ENCODE data around the gene GABRB2. TPM values are rescaled to one million over a fixed set of nuclear protein-coding genes. Genes with fewer than 3 reads are reported as not detected.

GABRB2 gene
- total RNA-seq, 1 experiment from 2014 or later: not detected

DNA sequence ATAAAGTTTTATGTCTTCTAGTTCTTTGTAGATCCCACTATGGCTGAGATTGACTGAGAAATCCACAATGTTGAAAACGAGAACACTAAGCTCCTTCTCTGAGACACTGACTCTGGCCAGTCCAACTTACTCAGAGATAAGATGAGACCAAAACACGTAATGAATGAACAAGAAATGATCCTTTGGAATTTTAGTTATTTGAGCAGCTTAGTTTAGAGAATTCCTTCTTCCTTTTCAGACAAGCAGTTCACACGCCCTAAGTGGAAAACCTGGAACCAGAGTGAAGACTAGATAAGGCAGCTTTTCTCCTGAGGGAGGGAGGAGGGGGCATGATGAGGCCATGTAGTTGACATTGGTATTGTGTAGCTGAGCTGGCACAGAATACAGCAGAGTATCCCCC is 139.6 kb downstream of the GABRB2 start:
- Mint-ChIP-seq H3K36me3 (ENCODE audit: insufficient read depth, unreplicated experiment) (no peaks in the 10 kb centered on the region), H3K4me3 (ENCODE audit: unreplicated experiment) (no peak overlapping the region), H3K9me3 (ENCODE audit: unreplicated experiment) (no peaks in the 10 kb centered on the region), H3K4me1 (ENCODE audit: insufficient read depth, unreplicated experiment) (peaks cover 7% of the 10 kb centered on the region), H3K27ac (ENCODE audit: low read depth, unreplicated experiment) (no peak overlapping the region), H3K27me3 (ENCODE audit: insufficient read depth, unreplicated experiment) (peaks cover 30% of the 10 kb centered on the region)
- no TSS peak for BruUV-seq (replicated peaks)
- DNase-seq (ENCODE audit: unreplicated experiment): no peak
- intact Hi-C loops (cut with micrococcal nuclease): no loop called here
- TF ChIP-seq, protein P1, sequence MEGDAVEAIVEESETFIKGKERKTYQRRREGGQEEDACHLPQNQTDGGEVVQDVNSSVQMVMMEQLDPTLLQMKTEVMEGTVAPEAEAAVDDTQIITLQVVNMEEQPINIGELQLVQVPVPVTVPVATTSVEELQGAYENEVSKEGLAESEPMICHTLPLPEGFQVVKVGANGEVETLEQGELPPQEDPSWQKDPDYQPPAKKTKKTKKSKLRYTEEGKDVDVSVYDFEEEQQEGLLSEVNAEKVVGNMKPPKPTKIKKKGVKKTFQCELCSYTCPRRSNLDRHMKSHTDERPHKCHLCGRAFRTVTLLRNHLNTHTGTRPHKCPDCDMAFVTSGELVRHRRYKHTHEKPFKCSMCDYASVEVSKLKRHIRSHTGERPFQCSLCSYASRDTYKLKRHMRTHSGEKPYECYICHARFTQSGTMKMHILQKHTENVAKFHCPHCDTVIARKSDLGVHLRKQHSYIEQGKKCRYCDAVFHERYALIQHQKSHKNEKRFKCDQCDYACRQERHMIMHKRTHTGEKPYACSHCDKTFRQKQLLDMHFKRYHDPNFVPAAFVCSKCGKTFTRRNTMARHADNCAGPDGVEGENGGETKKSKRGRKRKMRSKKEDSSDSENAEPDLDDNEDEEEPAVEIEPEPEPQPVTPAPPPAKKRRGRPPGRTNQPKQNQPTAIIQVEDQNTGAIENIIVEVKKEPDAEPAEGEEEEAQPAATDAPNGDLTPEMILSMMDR (IDR thresholded peaks at IDR 0.05; ENCODE audit: unreplicated experiment): no peak
- ChIA-PET CTCF (no interaction called here), POLR2A (no interaction called here)

DNA sequence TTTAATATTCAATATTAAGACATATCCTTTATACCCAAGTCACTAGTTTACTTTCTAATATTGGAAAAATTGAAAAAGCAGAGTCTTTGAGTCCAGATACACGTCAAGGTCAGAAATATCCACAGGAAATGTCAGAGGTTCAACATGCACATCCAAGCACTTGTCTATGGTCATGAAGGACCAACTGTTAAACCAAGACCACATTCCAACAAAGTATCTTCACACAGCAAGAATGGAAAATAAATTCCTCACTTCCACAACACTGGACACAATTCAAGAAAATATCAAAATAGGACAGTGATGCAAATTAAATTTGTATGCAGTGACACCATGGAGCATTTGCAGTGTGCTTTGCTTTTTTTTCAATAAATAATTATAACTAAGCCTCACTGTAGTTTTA is 142.5 kb downstream of the GABRB2 start:
- POLR2A ChIA-PET: interaction anchor here (1.1 kb wide), 1 partner anchor 7 kb away, joined by 3 read pairs; no protein-coding TSS in a partner anchor
- H3K36me3 Mint-ChIP-seq (ENCODE audit: insufficient read depth, unreplicated experiment): no peaks in the 10 kb centered on the region
- no peaks in the 10 kb centered on the region for H3K9me3 Mint-ChIP-seq (ENCODE audit: unreplicated experiment)
- H3K27ac Mint-ChIP-seq (ENCODE audit: low read depth, unreplicated experiment): no peak overlapping the region
- no TSS peak for BruUV-seq (replicated peaks)
- CTCF ChIA-PET: no interaction called here
- TF ChIP-seq, protein P1 (IDR thresholded peaks at IDR 0.05; ENCODE audit: unreplicated experiment): no peak
- no peaks in the 10 kb centered on the region for H3K4me1 Mint-ChIP-seq (ENCODE audit: insufficient read depth, unreplicated experiment)
- no peak overlapping the region for H3K4me3 Mint-ChIP-seq (ENCODE audit: unreplicated experiment)
- intact Hi-C loops (cut with micrococcal nuclease): loop anchor here (2.0 kb wide), 1 partner anchor 19 kb away; no protein-coding TSS in a partner anchor
- no peak for DNase-seq (ENCODE audit: unreplicated experiment)
- peaks cover 53% of the 10 kb centered on the region for H3K27me3 Mint-ChIP-seq (ENCODE audit: insufficient read depth, unreplicated experiment)

DNA sequence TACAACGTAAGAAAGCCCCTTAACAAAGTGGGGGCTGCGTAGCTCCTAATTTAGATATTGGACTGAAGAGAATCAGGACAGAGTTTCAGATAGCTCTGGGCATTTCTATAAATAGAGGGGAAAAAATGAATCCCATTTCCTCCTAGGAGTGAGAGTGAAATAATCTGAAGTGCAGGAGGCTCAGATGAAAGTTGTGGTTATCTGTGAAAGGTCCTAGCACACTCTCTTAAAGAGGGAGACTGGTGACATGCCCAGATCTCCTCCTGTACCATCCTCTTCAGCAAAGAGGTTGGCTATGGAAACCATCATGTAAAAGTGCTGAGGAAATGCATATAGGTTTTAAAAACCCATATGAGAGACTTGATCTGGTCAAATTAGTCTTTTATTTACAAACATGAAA is 143.4 kb downstream of the GABRB2 start:
- BruUV-seq (replicated peaks): no TSS peak
- Mint-ChIP-seq H3K27ac (ENCODE audit: low read depth, unreplicated experiment) (no peak overlapping the region), H3K4me1 (ENCODE audit: insufficient read depth, unreplicated experiment) (no peaks in the 10 kb centered on the region), H3K9me3 (ENCODE audit: unreplicated experiment) (no peaks in the 10 kb centered on the region), H3K4me3 (ENCODE audit: unreplicated experiment) (no peak overlapping the region), H3K36me3 (ENCODE audit: insufficient read depth, unreplicated experiment) (no peaks in the 10 kb centered on the region), H3K27me3 (ENCODE audit: insufficient read depth, unreplicated experiment) (peaks cover 61% of the 10 kb centered on the region)
- DNase-seq (ENCODE audit: unreplicated experiment): no peak
- ChIA-PET CTCF (no interaction called here), POLR2A (no interaction called here)
- intact Hi-C loops (cut with micrococcal nuclease): loop anchor here (2.0 kb wide), 1 partner anchor 20 kb away; no protein-coding TSS in a partner anchor
- TF ChIP-seq, protein P1 (IDR thresholded peaks at IDR 0.05; ENCODE audit: unreplicated experiment): no peak

DNA sequence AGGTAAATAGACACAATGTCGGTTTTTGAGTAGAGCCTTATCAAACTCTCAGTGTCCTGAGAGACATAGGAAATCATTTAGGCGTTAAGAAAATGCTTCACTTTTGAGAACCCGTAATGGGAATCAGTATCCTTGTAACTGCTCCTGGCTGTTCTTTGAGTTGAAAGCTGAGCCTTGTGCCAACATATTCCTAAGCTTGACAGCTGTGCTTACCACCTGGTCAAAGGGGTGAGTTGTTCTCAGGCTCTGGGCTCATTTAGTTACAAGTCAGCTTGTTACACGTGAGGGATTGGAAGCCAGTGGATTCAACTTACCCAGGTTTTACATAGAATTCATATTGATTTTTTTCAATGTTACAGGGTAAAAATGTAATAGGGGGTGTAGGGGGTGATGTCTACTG is 145.9 kb downstream of the GABRB2 start:
- Mint-ChIP-seq H3K4me3 (ENCODE audit: unreplicated experiment) (no peak overlapping the region), H3K27me3 (ENCODE audit: insufficient read depth, unreplicated experiment) (peaks cover 70% of the 10 kb centered on the region), H3K9me3 (ENCODE audit: unreplicated experiment) (no peaks in the 10 kb centered on the region), H3K4me1 (ENCODE audit: insufficient read depth, unreplicated experiment) (no peaks in the 10 kb centered on the region), H3K27ac (ENCODE audit: low read depth, unreplicated experiment) (no peak overlapping the region), H3K36me3 (ENCODE audit: insufficient read depth, unreplicated experiment) (no peaks in the 10 kb centered on the region)
- ChIA-PET CTCF (no interaction called here), POLR2A (no interaction called here)
- intact Hi-C loops (cut with micrococcal nuclease): no loop called here
- DNase-seq (ENCODE audit: unreplicated experiment): no peak
- no TSS peak for BruUV-seq (replicated peaks)
- TF ChIP-seq, protein P1 (IDR thresholded peaks at IDR 0.05; ENCODE audit: unreplicated experiment): no peak
